Fibroblast of pulmonary artery (primary cell): ENCODE measurements around the gene ZNF611.

ENCODE experiments used
- DNase-seq: peaks from one replicate; pipeline ENCODE4 v3.0.0-alpha.2; 2010; ENCODE audit warnings: low read depth
- H3K4me3 ChIP-seq: replicated peaks from 2 replicates; pipeline ENCODE4 v1.5.1; 2011; ENCODE audit warnings: low read depth, mild to moderate bottlenecking, control low read depth, low read length, moderate library complexity
- TF ChIP-seq, protein P1 (sequence below): IDR thresholded peaks from 2 replicates; pipeline ENCODE4 v1.5.1; 2011; ENCODE audit warnings: mild to moderate bottlenecking, control low read depth, low read length, inconsistent platforms; ENCODE audit errors: missing control alignments

Gene ZNF611

DNA sequence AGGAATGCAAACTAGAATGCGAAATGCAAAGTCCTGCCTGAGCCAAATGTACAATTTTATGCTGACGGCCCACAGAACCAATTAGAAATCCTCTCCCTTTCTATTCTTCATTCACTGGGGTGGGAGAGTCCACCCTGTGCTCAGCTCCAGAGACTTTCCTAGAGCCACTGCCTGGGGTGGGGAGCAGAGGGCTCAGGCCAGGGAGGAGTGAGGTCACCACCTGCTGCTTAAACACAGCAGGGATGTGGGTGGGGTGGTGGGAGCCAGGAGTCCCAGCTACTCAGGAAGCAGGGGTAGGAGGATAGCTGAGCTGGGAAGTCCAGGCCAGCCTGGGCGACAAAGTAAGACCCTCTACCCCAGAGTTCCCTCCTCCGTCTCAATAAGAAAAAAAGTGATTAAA, 69.8 kb downstream of the ZNF611 start:
- H3K4me3 ChIP-seq = no peak overlapping the region
- TF ChIP-seq, protein P1, sequence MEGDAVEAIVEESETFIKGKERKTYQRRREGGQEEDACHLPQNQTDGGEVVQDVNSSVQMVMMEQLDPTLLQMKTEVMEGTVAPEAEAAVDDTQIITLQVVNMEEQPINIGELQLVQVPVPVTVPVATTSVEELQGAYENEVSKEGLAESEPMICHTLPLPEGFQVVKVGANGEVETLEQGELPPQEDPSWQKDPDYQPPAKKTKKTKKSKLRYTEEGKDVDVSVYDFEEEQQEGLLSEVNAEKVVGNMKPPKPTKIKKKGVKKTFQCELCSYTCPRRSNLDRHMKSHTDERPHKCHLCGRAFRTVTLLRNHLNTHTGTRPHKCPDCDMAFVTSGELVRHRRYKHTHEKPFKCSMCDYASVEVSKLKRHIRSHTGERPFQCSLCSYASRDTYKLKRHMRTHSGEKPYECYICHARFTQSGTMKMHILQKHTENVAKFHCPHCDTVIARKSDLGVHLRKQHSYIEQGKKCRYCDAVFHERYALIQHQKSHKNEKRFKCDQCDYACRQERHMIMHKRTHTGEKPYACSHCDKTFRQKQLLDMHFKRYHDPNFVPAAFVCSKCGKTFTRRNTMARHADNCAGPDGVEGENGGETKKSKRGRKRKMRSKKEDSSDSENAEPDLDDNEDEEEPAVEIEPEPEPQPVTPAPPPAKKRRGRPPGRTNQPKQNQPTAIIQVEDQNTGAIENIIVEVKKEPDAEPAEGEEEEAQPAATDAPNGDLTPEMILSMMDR = no peak
- no peak for DNase-seq

DNA sequence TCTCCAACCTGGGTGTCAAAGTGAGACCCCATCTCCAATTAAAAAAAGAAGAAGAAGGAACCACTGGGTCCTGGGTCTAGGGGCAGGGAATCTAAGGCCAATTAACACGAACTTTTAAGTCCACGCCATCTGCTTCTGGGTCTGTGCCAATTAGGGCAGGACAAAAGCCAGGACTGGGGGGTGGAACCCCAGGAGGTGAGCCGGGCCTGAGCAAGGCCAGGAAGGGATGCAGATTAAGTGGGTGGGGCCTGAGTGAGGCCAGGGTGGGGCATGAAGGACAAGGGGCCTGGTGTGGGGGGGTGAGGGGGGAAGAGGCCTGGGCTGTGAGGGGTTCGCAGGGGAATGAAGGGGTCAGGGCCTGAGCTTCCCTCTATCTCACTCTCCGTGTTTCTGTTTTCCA, 70.4 kb downstream of the ZNF611 start:
- DNase-seq = no peak
- TF ChIP-seq, protein P1 = no peak

DNA sequence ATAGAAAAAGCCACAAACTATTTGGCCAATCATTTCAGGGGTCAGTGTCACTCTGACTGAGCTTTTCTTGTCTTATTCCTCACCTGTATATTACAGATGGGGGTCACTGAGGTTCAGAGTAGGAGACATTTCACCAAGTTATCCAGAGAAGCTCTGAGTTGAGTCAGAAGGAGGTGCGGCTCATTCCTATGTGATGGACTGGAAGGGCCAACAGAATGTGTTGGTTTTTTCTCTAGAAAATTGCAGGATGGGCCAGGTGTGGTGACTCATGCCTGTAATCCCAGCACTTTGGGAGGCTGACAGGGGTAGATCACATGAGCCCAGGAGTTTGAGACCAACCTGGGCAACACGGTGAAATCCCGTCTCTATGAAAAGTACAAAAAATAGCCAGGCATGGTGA, 72.2 kb downstream of the ZNF611 start:
- DNase-seq = no peak
- H3K4me3 ChIP-seq = no peak overlapping the region
- TF ChIP-seq, protein P1 = no peak

More for the DNA sequence above, 70.4 kb downstream of the ZNF611 start:
- H3K4me3 ChIP-seq = no peak overlapping the region

DNA sequence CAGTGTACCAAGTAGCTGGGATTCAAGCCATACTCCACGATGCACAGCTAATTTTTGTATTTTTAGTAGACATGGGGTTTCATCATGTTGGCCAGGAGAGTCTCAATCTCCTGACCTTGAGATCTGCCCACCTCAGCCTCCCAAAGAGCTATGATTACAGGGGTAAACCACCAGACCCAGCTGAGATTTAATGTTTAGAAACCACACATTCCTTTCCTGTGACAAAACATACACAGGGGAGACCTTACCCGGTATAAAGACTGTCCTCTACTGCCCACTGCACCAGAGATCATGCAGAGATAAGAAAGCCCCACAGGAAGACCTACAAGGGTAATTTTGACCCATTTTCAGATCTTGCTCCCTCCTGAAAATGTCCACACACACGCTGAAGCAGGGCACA, 73.9 kb downstream of the ZNF611 start:
- DNase-seq = no peak
- TF ChIP-seq, protein P1 = no peak
- H3K4me3 ChIP-seq = no peak overlapping the region

DNA sequence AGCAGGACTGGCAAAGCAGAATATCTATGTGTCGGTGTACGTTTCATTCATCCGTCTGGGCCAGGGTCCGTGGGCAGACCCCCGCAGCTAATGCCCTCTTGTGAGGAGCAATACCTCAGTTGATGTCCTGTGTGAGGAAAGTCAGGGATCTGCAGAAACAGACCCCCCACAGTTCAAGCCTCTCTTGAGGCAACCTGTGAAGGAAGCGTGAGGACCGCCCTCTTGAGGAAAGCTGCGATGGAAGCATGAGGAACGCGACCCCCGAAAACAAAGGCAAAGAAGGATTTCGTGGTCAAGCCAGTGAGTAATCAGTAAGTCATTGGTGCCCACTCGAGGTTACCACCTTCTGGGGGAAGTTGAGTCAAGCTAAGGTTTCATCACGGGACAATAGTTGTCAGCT, 75.8 kb downstream of the ZNF611 start:
- TF ChIP-seq, protein P1 = no peak
- DNase-seq = no peak
- H3K4me3 ChIP-seq = no peak overlapping the region

DNA sequence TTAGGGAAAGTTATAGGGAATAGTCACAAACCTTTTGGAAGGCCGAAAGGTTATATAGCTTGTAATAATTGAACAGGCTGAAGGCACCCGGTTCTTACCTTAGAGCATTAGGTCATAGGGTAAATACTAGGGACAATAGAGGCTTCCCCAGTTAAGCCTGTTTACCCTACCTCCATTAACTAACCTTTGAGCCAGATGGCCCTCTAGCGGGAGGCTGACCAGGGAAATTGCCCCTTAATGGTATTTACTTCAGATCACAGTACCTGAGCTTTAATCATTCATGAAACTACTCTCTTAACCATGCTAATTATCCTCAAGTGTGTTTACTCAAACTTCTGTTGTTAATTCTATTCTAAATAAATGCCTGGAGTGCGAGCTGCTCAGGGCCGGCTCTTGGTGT, 76.2 kb downstream of the ZNF611 start:
- TF ChIP-seq, protein P1 = no peak
- DNase-seq = no peak
- no peak overlapping the region for H3K4me3 ChIP-seq

DNA sequence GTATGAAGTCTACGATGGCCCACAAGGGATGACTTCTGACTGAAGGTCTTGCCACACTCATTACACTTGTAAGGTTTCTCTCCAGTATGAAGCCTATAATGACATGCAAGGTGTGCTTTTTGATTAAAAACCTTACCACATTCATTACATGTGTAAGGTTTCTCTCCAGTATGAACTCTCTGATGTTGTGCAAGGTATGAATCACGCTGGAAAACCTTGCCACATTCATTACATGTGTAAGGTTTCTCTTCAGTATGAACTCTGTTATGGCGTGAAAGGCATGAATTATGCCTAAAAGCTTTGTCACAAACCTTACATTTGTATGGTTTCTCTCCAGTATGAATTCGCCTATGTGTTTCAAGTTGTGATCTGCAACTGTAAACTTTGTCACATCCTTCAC, 81.7 kb downstream of the ZNF611 start:
- DNase-seq = no peak
- H3K4me3 ChIP-seq = no peak overlapping the region
- TF ChIP-seq, protein P1 = no peak
